ENCODE measurements around the gene RPL3.

Gene RPL3

GRCh38 chr22:39282645-39283321, 36.6 kb downstream of the RPL3 start:
- no peak for DNase-seq (ENCODE audit: low read depth)

GRCh38 chr22:39281126-39281525, 38.3 kb downstream of the RPL3 start:
- DNase-seq (ENCODE audit: low read depth): no peak

- DNase-seq (ENCODE audit: low read depth): no peak
Observed at GRCh38 chr22:39280250-39280649, 39.2 kb downstream of the RPL3 start.

- DNase-seq (ENCODE audit: low read depth): no peak
Observed at GRCh38 chr22:39279170-39279850, 40.1 kb downstream of the RPL3 start.

GRCh38 chr22:39278040-39278439, 41.4 kb downstream of the RPL3 start:
- peak; percentile 44 for DNase-seq (ENCODE audit: low read depth)

GRCh38 chr22:39277142-39277607, 42.2 kb downstream of the RPL3 start:
- DNase-seq (ENCODE audit: low read depth): peak; percentile 91

- no peak for DNase-seq (ENCODE audit: low read depth)
Observed at GRCh38 chr22:39276440-39277141, 42.8 kb downstream of the RPL3 start.

GRCh38 chr22:39275814-39276439, 43.5 kb downstream of the RPL3 start:
- DNase-seq (ENCODE audit: low read depth): no peak

GRCh38 chr22:39273950-39274887, 45.2 kb downstream of the RPL3 start:
- DNase-seq (ENCODE audit: low read depth): no peak

GRCh38 chr22:39270792-39271191, 48.6 kb downstream of the RPL3 start:
- DNase-seq (ENCODE audit: low read depth): no peak

- no peak for DNase-seq (ENCODE audit: low read depth)
Observed at GRCh38 chr22:39270280-39270679, 49.1 kb downstream of the RPL3 start.

- DNase-seq (ENCODE audit: low read depth): no peak
Observed at GRCh38 chr22:39269095-39269790, 50.2 kb downstream of the RPL3 start.

GRCh38 chr22:39268645-39269044, 50.8 kb downstream of the RPL3 start:
- no peak for DNase-seq (ENCODE audit: low read depth)

- no peak for DNase-seq (ENCODE audit: low read depth)
Observed at GRCh38 chr22:39267974-39268373, 51.4 kb downstream of the RPL3 start.

- peak; percentile 82 for DNase-seq (ENCODE audit: low read depth)
Observed at GRCh38 chr22:39266398-39267030, 52.9 kb downstream of the RPL3 start.

- no peak for DNase-seq (ENCODE audit: low read depth)
Observed at GRCh38 chr22:39265143-39265886, 54.1 kb downstream of the RPL3 start.

GRCh38 chr22:39264349-39265038, 54.9 kb downstream of the RPL3 start:
- no peak for DNase-seq (ENCODE audit: low read depth)

GRCh38 chr22:39263626-39264348, 55.6 kb downstream of the RPL3 start:
- no peak for DNase-seq (ENCODE audit: low read depth)

Data from iris pigment epithelial cell (primary cell).